Keratinocyte (primary cell): ENCODE results near the gene ADGRL3. TPM values are rescaled to one million over a fixed set of nuclear protein-coding genes. Genes with fewer than 3 reads are reported as not detected.

Experiments
- DNase-seq: peaks from one replicate; pipeline ENCODE4 v3.0.0-alpha.2; 2011; ENCODE audit warnings: low read depth, missing footprints, low spot score
- FAIRE-seq: peaks from 2 replicates; lab custom pipeline; 2011; peaks lifted over from hg19 to GRCh38; lab: Jason Lieb, UNC
- H2AFZ ChIP-seq: 2 replicates; pipeline ENCODE4 v1.6.0; 2012; ENCODE audit warnings: low read length, control low read depth, inconsistent platforms; ENCODE audit not compliant: control insufficient read depth
- H3K27ac ChIP-seq: 2 replicates; pipeline ENCODE4 v1.5.1; 2011; ENCODE audit warnings: low read length; ENCODE audit not compliant: control insufficient read depth, insufficient read depth
- H3K27me3 ChIP-seq: 3 replicates; pipeline ENCODE4 v1.6.0; 2011; ENCODE audit warnings: low read length; ENCODE audit not compliant: control insufficient read depth, insufficient read depth; ENCODE audit errors: extremely low read depth
- H3K36me3 ChIP-seq, 2 experiments: 2 replicates in 1 of 2; 3 replicates in 1 of 2; pipeline ENCODE4 v1.5.1; 2011; ENCODE audit warnings: low read length in 2 of 2, mild to moderate bottlenecking in 1 of 2; ENCODE audit not compliant: control insufficient read depth in 2 of 2, insufficient read depth in 2 of 2; ENCODE audit errors: extremely low read depth in 1 of 2
- H3K4me1 ChIP-seq: 3 replicates; pipeline ENCODE4 v1.5.1; 2011; ENCODE audit warnings: low read length; ENCODE audit not compliant: control insufficient read depth, insufficient read depth; ENCODE audit errors: extremely low read depth
- H3K4me2 ChIP-seq: 3 replicates; pipeline ENCODE4 v1.6.0; 2011; ENCODE audit warnings: low read depth, low read length; ENCODE audit not compliant: control insufficient read depth, insufficient read depth; ENCODE audit errors: extremely low read depth
- H3K4me3 ChIP-seq, 3 experiments: fragments of 200-600 bp in 1 of 3; sonication (generic) in 1 of 3; 2 replicates in 2 of 3; 3 replicates in 1 of 3; pipeline ENCODE4 v1.5.1; 2011 to 2016; ENCODE audit warnings: low read length in 3 of 3, mild to moderate bottlenecking in 3 of 3, control low read depth in 2 of 3, inconsistent platforms in 1 of 3, low read depth in 1 of 3, mixed read lengths in 1 of 3, mixed run types in 1 of 3, moderate library complexity in 1 of 3; ENCODE audit not compliant: control insufficient read depth in 2 of 3, insufficient read depth in 2 of 3; ENCODE audit errors: extremely low read depth in 1 of 3
- H3K79me2 ChIP-seq: 2 replicates; pipeline ENCODE4 v1.6.0; 2012; ENCODE audit warnings: low read length; ENCODE audit not compliant: control insufficient read depth, insufficient read depth
- H3K9ac ChIP-seq: 3 replicates; pipeline ENCODE4 v1.6.0; 2011; ENCODE audit warnings: low read length; ENCODE audit not compliant: control insufficient read depth, insufficient read depth; ENCODE audit errors: extremely low read depth
- H3K9me1 ChIP-seq: 3 replicates; pipeline ENCODE4 v1.6.0; 2011; ENCODE audit warnings: low read length; ENCODE audit not compliant: control insufficient read depth, insufficient read depth; ENCODE audit errors: extremely low read depth
- H3K9me3 ChIP-seq: 2 replicates; pipeline ENCODE4 v1.5.1; 2012; ENCODE audit warnings: low read depth, low read length; ENCODE audit not compliant: control insufficient read depth
- H4K20me1 ChIP-seq: 3 replicates; pipeline ENCODE4 v1.6.0; 2011; ENCODE audit warnings: low read length; ENCODE audit not compliant: control insufficient read depth, insufficient read depth; ENCODE audit errors: extremely low read depth
- CTCF ChIP-seq, 3 experiments: IDR thresholded peaks in 1 of 3; conservative IDR thresholded peaks in 1 of 3; optimal IDR thresholded peaks in 1 of 3; 2 replicates in 2 of 3; 3 replicates in 1 of 3; pipeline versions ENCODE3 to v1.5.1; 2011; ENCODE audit warnings: low read length in 3 of 3, mild to moderate bottlenecking in 3 of 3, moderate library complexity in 2 of 3, control low read depth in 1 of 3, inconsistent platforms in 1 of 3; ENCODE audit not compliant: insufficient read depth in 2 of 3; ENCODE audit errors: extremely low read depth in 1 of 3
- EZH2 ChIP-seq: IDR thresholded peaks from one replicate; pipeline ENCODE4 v1.6.1; 2012; ENCODE audit warnings: inconsistent platforms, mild to moderate bottlenecking, low read length, moderate library complexity
- dilution Hi-C: fragments of 300-500 bp; cut with MboI; formaldehyde crosslinking; loops from one replicate; pipeline ENCODE4 v1.7.0; 2020; ENCODE audit warnings: low sequenced_read_pairs; ENCODE audit not compliant: extremely low pct_ligation_motif_present
- polyA plus RNA-seq, 5 experiments: library from polyadenylated mRNA; depleted of rRNA in 3 of 5; stranded (reverse) in 3 of 5; stranded (forward) in 1 of 5; unstranded in 1 of 5; fragments of >200 nt; gene quantifications; 1 replicate in 1 of 5; 2 replicates in 3 of 5; 3 replicates in 1 of 5; pipeline versions ENCODE4 v1.2.1 to v1.2.3, GENCODE V29; 2011 to 2012; ENCODE audit warnings: missing spikeins in 2 of 5, low read depth in 1 of 5, low replicate concordance in 1 of 5

Gene ADGRL3
- polyA plus RNA-seq, 1 donor (not counting 4 experiments of a cell fraction or from before 2014, with no cell fraction given), result 0.18 TPM

- Histone ChIP-seq H3K36me3 (no peaks in the 10 kb centered on the region), H3K4me1 (no peaks in the 10 kb centered on the region), H3K9me3 (no peaks in the 10 kb centered on the region), H3K9me1 (no peaks in the 10 kb centered on the region), H4K20me1 (no peaks in the 10 kb centered on the region), H2AFZ (no peak overlapping the region), H3K9ac (no peak overlapping the region), H3K79me2 (no peaks in the 10 kb centered on the region), H3K4me3 (no peak overlapping the region), H3K27me3 (no peaks in the 10 kb centered on the region), H3K27ac (no peak overlapping the region), H3K4me2 (no peak overlapping the region)
- no peak for FAIRE-seq
- dilution Hi-C loops, result no loop called here
- DNase-seq, result no peak
- TF ChIP-seq EZH2 (no peak), CTCF (optimal IDR thresholded peaks at IDR 0.05 in 1 of 3, IDR thresholded peaks at IDR 0.05 in 1 of 3, conservative IDR thresholded peaks at IDR 0.05 in 1 of 3; ENCODE audit: extremely low read depth in 1 of 3, insufficient read depth in 2 of 3, low read length in 3 of 3) (no peak)
Measured at GRCh38 chr4:61860376-61860775, 660.2 kb downstream of the ADGRL3 start.

- DNase-seq, result no peak
- Histone ChIP-seq H4K20me1 (no peaks in the 10 kb centered on the region), H3K9me1 (no peaks in the 10 kb centered on the region), H3K4me2 (no peak overlapping the region), H3K9ac (no peak overlapping the region), H3K4me1 (no peaks in the 10 kb centered on the region), H2AFZ (no peak overlapping the region), H3K27me3 (no peaks in the 10 kb centered on the region), H3K27ac (no peak overlapping the region), H3K9me3 (no peaks in the 10 kb centered on the region), H3K79me2 (no peaks in the 10 kb centered on the region), H3K4me3 (no peak overlapping the region), H3K36me3 (no peaks in the 10 kb centered on the region)
- no peak for FAIRE-seq
- TF ChIP-seq EZH2 (no peak), CTCF (optimal IDR thresholded peaks at IDR 0.05 in 1 of 3, IDR thresholded peaks at IDR 0.05 in 1 of 3, conservative IDR thresholded peaks at IDR 0.05 in 1 of 3; ENCODE audit: extremely low read depth in 1 of 3, insufficient read depth in 2 of 3, low read length in 3 of 3) (no peak)
- dilution Hi-C loops, result no loop called here
Measured at GRCh38 chr4:61864286-61864685, 664.2 kb downstream of the ADGRL3 start.
